NB4 (cell line): ENCODE results near the gene PTMA.
A peak's percentile ranks its signal among the peaks of the same experiment; 100 is the strongest.

Experiments
- CTCF ChIP-seq: IDR thresholded peaks from one replicate; pipeline ENCODE4 v1.5.1; 2012; ENCODE audit warnings: low read depth, low read length
- MAX ChIP-seq: IDR thresholded peaks from 2 replicates; pipeline ENCODE4 v1.6.1; 2011; ENCODE audit warnings: low read depth, low read length

- TF ChIP-seq CTCF (peak; percentile 96), MAX (peak; percentile 98)
Measured at GRCh38 chr2:231713730-231714638, 5.7 kb downstream of the PTMA start.
